Fibroblast of villous mesenchyme (primary cell): ENCODE measurements around the gene LINGO1. TPM values are rescaled to one million over a fixed set of nuclear protein-coding genes. Genes with fewer than 3 reads are reported as not detected.

Experiments
- DNase-seq: peaks from one replicate; pipeline ENCODE4 v3.0.0-alpha.2; 2010; ENCODE audit warnings: low read depth
- H3K4me3 ChIP-seq: 2 replicates; pipeline ENCODE4 v1.5.1; 2011; ENCODE audit warnings: low read depth, mild to moderate bottlenecking, low read length
- total RNA-seq: library from RNA; depleted of rRNA; stranded (reverse); fragments of >200 nt; gene quantifications from 2 replicates; pipeline ENCODE4 v1.2.3, GENCODE V29; 2012
- TF ChIP-seq, protein P1 (sequence below): IDR thresholded peaks from 2 replicates; pipeline ENCODE4 v1.5.1; 2012; ENCODE audit warnings: low read depth, mild to moderate bottlenecking, low read length; ENCODE audit not compliant: insufficient read depth

Gene LINGO1
- total RNA-seq, 1 donor, result not detected

DNA sequence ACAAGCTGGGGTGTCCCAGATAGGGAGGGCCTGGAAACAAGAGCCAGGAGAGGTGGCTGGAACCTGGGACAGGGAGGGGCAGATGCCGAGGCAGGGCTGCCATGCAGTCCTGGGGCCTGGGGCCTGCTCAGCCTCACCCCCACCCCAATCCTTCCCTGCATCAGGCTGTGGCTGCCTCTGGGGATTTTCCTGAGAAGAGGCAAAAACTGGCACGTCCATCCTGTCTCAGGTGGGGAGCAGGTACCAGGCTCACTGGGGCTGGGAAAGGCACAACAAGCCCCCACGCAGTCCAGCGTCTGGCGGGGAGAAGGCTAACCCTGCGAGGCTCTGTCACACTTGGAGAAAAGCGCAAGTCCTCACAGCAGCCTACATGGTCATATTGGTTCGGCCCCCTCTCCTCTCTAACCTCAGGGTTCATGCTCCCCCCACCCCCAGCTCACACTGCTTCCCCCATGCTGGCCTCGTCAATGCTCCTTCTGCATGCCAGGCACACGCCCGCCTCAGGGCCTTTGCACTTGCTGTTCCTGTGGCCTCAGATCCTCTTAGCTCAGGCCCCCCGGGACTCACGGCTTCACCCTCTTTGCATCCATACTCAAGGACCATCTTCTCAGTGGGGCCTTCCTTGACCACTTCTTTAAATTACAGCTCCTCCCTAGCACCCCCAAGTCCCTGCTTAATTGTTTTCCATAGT is 53.1 kb downstream of the LINGO1 start:
- TF ChIP-seq, protein P1, sequence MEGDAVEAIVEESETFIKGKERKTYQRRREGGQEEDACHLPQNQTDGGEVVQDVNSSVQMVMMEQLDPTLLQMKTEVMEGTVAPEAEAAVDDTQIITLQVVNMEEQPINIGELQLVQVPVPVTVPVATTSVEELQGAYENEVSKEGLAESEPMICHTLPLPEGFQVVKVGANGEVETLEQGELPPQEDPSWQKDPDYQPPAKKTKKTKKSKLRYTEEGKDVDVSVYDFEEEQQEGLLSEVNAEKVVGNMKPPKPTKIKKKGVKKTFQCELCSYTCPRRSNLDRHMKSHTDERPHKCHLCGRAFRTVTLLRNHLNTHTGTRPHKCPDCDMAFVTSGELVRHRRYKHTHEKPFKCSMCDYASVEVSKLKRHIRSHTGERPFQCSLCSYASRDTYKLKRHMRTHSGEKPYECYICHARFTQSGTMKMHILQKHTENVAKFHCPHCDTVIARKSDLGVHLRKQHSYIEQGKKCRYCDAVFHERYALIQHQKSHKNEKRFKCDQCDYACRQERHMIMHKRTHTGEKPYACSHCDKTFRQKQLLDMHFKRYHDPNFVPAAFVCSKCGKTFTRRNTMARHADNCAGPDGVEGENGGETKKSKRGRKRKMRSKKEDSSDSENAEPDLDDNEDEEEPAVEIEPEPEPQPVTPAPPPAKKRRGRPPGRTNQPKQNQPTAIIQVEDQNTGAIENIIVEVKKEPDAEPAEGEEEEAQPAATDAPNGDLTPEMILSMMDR, result no peak
- H3K4me3 ChIP-seq, result no peak overlapping the region
- no peak for DNase-seq

DNA sequence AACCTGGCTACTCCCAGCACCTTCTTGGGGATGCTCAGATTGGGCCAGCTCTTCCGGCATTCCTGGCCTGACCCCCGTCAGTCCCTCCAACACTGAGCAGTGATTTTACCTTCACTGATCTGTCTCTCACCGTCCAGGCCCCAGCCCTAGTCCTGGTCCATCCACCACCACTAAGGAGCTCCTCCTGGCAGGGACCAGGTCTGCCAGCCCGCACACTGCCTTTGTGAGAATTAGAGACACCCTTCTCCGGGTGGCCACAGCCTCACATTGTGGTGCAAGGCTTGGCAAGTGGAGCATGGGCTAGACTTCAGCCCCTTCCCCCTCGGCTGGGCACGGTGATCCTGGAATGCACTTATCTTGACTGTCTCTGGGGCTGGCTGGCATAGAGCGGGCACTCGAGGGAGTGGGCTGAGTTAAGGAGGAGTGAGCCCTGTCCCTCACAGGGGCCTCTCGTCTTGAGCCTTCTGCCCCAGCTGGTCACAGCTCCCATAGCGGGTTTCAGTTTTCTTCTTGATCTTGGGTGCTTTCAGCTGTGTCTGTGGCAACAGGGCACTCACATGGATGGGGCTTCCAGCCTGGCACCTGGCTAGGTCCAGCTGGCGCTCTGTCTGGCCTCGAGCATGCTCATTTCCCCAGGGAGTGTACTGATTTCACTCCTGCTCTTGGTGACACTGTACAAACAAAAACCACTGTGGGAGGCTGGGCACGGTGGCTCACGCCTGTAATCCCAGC is 53.9 kb downstream of the LINGO1 start:
- TF ChIP-seq, protein P1, result no peak
- H3K4me3 ChIP-seq, result no peak overlapping the region
- no peak for DNase-seq

DNA sequence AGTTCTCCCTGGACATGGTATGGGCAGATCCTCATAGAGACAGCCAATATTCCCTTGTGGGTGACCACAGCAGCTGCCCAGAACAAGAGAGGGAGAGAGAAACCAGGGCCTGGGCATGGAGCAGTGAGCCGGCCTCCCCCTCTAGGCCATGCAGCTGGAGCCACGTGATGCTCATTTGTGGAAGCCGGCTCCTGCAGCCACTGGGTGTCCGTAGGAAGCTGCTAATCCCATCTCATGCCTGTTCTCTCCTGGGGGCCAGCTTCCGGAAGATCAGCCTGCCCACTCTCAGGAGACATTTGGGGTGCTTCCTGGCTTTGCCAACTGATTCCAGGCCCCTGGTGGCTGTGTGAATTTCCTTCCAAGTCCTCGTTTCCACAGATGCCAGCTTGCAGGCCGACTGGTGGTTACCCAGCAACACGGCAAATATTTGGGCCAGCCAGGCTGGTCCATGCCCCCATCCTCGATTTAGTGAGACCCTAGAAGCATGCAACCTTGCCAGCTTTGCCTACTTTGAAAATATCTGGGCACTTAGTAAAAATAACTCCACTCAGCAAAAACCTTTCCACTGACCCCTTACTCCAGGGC is 55.3 kb downstream of the LINGO1 start:
- TF ChIP-seq, protein P1, result no peak
- no peak for DNase-seq
- H3K4me3 ChIP-seq, result no peak overlapping the region

DNA sequence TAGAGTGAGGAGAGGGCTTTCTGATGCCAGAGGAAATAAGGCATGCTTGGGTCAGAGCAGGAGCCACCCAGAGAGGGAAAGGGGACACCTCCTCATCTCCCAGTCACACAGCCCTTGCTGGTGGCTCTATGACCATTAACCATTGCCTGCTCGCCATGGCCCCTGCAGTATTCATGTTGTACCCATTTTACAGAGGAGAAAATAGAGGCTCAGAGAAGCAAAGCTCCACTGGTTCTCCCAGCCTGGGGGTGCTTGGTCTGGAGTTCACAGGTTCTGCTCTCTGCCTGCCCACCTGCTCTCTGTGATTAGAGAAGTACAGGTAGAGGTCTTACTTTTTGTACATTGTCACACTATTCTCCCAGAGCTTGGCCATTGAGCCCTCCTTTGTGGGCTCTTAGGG is 56.2 kb downstream of the LINGO1 start:
- no peak for DNase-seq
- H3K4me3 ChIP-seq, result no peak overlapping the region
- TF ChIP-seq, protein P1, result no peak

DNA sequence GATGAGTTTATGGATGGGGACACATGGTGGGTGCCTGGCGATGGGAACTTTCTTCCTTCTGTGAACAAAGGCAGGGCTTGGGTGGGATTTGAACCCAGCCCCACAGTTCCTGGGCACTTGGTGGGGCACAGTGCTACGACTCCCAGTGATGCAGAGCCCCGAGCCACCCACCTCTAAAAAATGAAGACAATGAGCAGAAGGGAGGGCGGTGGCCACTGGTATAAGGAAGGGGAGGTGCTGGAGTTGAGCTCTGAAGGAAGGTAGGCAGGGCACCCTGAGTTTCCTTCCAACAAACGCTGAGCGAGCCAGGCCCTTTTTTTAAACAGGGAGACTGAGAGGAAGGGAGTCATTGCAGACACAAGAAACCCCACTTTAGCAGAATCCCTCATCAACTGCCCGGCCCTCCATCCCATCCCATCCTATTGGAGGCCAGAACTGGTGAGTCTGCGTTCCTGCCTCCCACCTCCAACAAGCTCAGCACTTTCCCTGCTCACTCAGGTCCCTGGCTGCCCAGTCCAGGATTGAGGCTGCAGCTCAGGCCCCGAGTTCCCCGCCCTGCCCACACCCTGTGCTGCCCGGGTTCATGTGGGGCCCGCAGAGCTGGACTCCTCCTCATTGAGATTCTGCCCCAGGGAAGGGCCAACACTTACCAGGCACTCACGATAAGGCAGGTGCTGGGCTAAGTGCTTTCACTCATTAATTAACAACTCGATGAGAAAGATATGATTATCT is 57.3 kb downstream of the LINGO1 start:
- no peak overlapping the region for H3K4me3 ChIP-seq
- no peak for DNase-seq
- TF ChIP-seq, protein P1, result no peak

DNA sequence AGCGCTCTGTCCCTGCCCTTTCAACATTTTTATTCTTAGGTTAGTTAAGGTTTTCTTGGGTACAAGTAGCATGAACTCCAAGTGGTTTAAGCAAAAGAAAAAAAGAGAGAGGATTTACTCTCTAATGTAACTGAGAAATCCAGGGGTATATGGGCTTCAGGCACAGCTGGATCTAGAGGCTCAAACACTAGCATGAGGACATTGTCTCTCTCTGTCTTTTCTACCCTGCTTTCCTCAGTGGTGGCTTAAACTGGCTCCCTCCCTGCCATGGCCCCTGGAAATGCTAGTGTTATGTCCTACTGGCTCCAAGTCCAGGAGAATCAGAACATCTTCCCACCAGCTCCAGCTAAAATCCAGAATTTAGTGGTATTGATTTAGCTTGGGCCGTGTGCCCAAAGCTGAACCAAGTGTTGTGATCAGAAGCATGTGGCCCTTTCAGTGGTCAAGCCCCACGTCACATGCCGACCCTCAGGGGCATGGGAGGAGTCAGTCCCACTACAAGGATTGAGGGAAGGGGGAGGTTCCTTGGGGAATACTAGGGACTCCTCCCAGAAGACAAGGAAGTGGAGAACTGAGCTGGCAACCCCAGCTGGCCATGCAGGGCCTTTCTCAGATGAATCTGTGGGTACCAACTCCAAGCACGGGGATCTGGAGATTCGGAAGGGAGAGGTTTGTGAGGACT is 58.0 kb downstream of the LINGO1 start:
- TF ChIP-seq, protein P1, result no peak
- no peak for DNase-seq

More for the DNA sequence above, 58.0 kb downstream of the LINGO1 start:
- H3K4me3 ChIP-seq, result no peak overlapping the region
